NOMO-1 treated with dmso at 0.1 percent for 144 hours (cell line): ENCODE measurements around the gene PNMT.
"Not testable (repeated sequence)": the region's sequence is repeated elsewhere in the genome, so short reads cannot be mapped to it uniquely, and the experiment has no call there.

Source experiments
- DNase-seq: peaks from one replicate; lab custom pipeline; 2025; ENCODE audit not compliant: unreplicated experiment; lab: John Stamatoyannopoulos, UW

The PNMT gene

DNA sequence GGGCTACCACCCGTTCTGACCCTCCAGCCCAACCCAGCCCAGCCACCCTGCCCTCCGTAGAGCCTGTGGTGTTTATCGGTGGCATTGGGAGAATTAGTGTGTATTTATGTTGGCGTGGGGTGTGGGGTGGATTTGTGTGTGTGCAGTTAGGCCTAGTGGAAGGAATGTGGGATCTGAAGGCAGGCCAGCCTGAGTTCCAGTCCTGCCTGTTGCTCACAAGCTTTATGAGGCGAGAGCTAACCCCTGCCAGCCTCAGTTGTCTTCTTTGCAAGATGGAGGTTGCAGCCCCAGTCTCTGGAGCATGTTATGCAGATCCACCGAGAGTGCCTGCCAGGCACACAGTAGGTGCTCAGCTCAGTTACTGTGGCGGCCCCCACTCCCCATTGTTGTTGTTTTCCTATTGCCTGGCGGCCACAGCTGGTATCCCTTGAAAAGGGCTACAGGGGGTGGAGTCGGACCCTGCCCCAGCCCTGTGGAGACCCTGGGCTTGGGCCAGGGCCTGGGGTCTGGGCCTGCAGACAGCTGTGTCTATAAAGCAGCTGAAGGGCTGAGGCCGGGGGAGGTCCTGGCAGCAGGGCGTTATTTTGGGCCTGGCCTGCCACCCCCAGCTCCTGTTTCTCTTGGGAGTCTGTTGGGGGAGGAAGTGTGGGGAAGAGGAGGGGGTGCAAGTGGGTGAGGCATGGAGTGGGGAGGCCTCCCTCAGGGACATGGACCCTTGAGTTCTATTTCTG is 36.7 kb downstream of the PNMT start:
- no peak for DNase-seq

- DNase-seq: no peak
Observed at GRCh38 chr17:39705786-39706348, 37.6 kb downstream of the PNMT start.

- DNase-seq: no peak
Observed at GRCh38 chr17:39706383-39706782, 38.1 kb downstream of the PNMT start.

DNA sequence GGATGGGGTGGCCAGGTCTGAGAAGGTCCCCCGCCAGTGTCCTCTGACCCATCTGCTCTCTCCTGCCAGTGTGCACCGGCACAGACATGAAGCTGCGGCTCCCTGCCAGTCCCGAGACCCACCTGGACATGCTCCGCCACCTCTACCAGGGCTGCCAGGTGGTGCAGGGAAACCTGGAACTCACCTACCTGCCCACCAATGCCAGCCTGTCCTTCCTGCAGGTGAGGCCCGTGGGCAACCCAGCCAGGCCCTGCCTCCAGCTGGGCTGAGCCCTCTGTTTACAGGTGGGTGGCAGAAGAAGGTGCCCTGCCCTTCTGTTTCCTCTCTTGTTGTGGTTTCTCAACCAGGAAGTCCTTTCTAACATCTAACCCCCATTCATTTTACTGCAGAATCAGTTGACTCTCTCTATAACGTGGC is 38.7 kb downstream of the PNMT start:
- DNase-seq: no peak

GRCh38 chr17:39709319-39709997 is 41.2 kb downstream of the PNMT start:
- DNase-seq: no peak

- no peak for DNase-seq
Observed at GRCh38 chr17:39709998-39710964, 42.0 kb downstream of the PNMT start.

GRCh38 chr17:39711071-39711470 is 42.8 kb downstream of the PNMT start:
- DNase-seq: not testable (repeated sequence)

GRCh38 chr17:39711851-39712250 is 43.6 kb downstream of the PNMT start:
- DNase-seq: no peak

GRCh38 chr17:39714234-39714633 is 46.0 kb downstream of the PNMT start:
- no peak for DNase-seq

- no peak for DNase-seq
Observed at GRCh38 chr17:39715375-39716072, 47.3 kb downstream of the PNMT start.

DNA sequence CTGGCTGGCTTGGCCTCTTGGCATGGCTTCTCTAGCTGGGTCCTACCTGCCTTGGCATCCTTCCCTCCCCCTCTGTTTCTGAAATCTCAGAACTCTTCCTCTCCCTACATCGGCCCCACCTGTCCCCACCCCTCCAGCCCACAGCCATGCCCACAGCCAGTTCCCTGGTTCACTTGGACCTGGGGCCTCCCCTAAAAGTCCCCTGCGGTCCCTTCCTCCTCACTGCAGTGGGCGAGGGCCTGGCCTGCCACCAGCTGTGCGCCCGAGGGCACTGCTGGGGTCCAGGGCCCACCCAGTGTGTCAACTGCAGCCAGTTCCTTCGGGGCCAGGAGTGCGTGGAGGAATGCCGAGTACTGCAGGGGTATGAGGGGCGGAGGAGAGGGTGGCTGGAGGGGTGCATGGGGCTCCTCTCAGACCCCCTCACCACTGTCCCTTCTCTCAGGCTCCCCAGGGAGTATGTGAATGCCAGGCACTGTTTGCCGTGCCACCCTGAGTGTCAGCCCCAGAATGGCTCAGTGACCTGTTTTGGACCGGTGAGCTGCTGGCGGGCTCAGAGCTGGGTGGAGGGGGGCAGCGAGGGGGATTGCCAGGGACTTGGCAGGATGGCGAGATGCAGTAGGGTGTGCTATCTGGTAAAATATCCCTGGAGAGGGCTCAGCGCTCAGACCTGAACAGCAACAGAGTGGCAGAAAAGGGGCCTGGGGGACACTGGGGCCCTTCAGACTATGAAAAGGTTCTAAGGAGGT is 48.0 kb downstream of the PNMT start:
- DNase-seq: no peak

GRCh38 chr17:39716879-39717536 is 48.8 kb downstream of the PNMT start:
- no peak for DNase-seq

DNA sequence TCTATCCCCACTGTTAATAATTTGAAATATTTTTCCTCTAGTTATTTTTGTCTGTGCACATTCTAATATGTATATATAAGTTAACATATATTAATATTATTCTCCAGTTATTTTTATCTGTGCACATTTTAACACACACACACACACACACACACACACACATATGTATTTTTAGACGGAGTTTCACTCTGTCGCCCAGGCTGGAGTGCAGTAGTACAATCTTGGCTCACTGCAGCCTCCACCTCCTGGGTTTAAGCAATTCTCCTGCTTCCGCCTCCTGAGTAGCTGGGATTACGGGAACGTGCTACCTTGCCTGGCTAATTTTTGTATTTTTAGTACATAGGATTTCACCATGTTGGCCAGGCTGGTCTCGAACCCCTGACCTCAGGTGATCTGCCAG is 49.4 kb downstream of the PNMT start:
- no peak for DNase-seq

GRCh38 chr17:39719563-39720355 is 51.5 kb downstream of the PNMT start:
- no peak for DNase-seq
